Measurements from ENCODE around the gene KHDC1.
A peak's percentile ranks its signal among the peaks of the same experiment; 100 is the strongest.

DNA sequence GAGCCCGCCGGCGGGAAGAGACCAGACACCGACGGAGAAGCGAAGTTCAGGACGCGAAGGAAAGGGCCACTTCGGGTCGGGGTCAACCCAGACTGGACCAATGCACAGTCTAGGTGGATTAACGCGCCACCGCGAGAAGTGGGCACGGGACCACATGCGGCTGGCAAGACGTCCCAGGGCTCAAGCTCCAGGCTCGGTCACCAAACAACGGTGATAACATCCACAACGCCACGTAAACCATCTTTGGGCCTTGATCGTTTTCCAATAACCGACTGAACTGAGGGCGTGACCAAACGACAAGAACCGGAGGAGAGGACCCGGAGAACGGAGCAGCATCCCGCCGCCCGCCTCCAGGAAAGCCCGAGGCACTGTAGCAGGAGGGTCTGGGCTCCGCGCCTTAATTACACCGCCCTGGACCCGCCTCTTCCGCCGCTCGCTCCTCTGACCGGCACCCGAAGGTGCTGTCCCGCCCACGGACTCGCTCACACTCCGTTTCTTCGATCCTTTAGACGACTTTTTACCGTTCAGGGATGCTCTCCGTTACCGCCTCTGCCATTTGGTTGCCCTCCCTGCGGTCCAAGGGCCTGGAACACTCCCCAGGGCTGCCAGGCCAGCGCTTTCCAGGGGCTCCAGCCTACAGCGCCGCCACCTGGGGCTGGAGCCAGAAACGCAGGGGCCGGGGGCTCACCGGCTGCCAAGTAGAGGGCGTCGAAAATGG is 46.9 kb upstream of the KHDC1 start:
- TF ChIP-seq FOSL1 (IDR thresholded peaks at IDR 0.05; ENCODE audit: low read depth): no peak
- no peak for TF ChIP-seq CEBPB (IDR thresholded peaks at IDR 0.05; ENCODE audit: low read depth)
- TF ChIP-seq POLR2A (IDR thresholded peaks at IDR 0.05; ENCODE audit: borderline replicate concordance, extremely low read depth, insufficient read depth, insufficient read length): peak; percentile 86
- no peak for TF ChIP-seq SRF (IDR thresholded peaks at IDR 0.05; ENCODE audit: low read depth)
- TF ChIP-seq POLR2AphosphoS5 (IDR thresholded peaks at IDR 0.05; ENCODE audit: low read depth, low read length): peak; percentile 99
- TF ChIP-seq, protein P1, sequence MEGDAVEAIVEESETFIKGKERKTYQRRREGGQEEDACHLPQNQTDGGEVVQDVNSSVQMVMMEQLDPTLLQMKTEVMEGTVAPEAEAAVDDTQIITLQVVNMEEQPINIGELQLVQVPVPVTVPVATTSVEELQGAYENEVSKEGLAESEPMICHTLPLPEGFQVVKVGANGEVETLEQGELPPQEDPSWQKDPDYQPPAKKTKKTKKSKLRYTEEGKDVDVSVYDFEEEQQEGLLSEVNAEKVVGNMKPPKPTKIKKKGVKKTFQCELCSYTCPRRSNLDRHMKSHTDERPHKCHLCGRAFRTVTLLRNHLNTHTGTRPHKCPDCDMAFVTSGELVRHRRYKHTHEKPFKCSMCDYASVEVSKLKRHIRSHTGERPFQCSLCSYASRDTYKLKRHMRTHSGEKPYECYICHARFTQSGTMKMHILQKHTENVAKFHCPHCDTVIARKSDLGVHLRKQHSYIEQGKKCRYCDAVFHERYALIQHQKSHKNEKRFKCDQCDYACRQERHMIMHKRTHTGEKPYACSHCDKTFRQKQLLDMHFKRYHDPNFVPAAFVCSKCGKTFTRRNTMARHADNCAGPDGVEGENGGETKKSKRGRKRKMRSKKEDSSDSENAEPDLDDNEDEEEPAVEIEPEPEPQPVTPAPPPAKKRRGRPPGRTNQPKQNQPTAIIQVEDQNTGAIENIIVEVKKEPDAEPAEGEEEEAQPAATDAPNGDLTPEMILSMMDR (IDR thresholded peaks at IDR 0.05 in 2 of 3, conservative IDR thresholded peaks at IDR 0.05 in 1 of 3; ENCODE audit: borderline replicate concordance in 1 of 3, insufficient read depth in 1 of 3, low read depth in 2 of 3, low read length in 2 of 3): peak; percentile 54 to 79 (median 64); a peak in 5 of 6 replicates
